HG03135 (cell line): Measurements from ENCODE around the gene TBCA.
"Not testable (repeated sequence)": the region's sequence is repeated elsewhere in the genome, so short reads cannot be mapped to it uniquely, and the experiment has no call there.

Experiments
- ATAC-seq: cut with Tn5 transposase; IDR thresholded peaks from one replicate; pipeline ENCODE4 v1.9.1; 2021; ENCODE audit warnings: mild to moderate bottlenecking, moderate library complexity; ENCODE audit not compliant: unreplicated experiment

TBCA gene

DNA sequence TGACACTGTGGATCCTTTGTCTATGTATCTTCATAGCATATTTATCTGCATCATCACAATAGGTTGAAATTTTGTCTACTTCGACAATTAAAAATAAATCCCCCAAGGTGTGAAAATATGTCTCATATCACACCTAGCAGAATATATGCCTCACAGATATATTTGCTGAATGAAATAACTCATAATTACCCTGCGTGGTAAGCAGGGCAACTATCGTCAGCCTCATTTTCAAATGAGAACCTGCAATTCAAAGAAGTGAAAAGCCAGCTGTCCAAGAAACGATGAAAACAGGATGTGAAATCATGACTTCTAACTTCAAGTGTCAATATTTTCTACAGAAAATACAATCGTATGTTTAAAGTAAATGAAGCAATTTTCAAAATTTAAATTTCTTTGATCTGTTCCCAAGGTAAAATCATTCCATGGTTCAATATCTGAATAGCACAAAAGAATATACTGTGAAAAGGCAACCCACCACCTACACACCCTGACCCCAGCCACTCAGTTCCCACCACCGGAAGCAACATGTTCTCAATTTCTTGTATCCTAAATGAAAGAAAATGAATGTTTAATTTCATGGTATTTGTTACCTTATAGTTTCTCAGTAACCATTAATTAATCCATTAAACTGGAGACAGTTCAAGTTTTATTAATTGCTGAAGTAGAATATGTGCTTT is 57.1 kb downstream of the TBCA start:
- ATAC-seq = peak; percentile 67

DNA sequence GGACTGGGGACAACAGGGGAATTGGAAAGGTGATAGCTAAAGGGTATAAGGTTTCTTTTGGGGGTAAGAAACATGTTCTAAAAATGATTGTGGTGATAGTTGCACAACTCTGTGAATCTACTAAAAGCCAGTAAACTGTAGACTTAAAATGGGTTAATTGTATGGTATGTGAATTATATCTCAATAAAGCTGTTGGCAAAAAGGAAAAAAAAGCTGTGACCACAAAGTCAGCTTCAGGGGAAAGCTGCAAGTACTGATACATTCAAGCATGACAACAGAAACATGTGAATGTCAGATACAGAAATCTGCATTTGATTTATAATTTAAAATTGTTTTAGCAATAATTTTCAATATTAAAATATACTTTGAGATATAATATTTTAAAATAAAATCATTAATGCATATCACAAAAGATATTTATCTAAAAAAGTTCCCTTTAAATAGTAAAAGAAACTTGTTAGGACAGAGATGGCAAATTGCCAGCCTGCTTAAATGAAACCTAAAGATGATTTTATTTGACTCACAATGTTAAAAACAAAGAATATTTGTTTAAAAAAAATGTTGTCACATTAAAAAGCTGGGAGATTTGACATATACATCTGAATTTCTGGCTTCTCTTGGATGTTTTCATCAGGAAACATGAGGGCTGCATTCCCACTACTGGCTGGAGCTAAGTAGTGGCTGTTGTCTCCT is 66.0 kb downstream of the TBCA start:
- ATAC-seq = no peak

DNA sequence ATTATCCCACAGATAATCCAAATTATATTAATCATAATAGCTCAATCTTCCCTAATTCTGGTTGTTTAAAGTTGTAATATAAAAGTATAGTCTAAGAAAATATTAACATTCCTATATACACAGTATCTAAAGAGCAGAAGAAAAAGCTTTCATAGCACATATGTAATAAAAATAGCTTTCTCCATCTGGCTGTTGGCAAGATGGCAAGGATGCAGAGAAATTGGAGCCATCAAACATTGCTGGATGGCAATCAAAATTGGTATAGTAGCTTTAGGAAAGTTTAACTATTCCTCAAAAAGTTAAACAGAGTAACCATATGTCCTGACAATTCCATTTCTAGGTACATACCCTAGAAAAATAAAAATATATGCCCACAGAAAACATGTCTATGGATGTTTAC is 66.8 kb downstream of the TBCA start:
- no peak for ATAC-seq

DNA sequence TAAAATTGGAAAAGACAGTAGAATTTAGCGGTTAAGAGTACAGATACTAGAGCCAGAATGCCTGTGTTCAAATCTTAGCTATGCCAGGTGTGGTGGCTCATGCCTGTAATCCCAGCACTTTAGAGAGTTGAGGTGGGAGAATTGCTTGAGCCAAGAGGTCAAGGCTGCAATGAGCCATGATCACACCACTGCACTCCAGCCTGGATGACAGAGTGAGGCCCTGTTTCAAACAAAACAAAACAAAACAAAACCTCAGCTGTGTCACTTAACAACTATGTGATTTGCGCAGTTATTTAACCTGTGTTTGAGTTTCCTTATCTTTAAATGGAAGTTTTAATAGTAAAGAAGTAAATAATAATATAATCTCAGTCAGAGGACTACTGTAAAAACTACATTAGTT is 68.3 kb downstream of the TBCA start:
- ATAC-seq = no peak

DNA sequence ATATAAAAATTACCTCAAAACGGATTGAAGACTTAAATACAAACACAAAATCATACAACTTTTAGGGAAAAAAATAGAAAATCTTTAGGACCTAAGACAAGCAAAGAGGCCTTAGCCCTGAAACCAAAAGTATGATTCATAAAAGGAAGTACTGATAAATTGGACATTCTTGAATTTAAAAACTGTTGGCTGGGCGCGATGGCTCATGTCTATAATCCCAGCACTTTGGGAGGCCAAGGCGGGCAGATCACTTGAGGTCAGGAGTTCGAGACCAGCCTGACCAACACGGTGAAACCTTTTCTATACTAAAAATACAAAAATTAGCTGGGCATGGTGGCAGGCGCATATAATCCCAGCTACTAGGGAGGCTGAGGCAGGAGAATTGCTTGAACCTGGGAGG is 76.6 kb downstream of the TBCA start:
- ATAC-seq = not testable (repeated sequence)

DNA sequence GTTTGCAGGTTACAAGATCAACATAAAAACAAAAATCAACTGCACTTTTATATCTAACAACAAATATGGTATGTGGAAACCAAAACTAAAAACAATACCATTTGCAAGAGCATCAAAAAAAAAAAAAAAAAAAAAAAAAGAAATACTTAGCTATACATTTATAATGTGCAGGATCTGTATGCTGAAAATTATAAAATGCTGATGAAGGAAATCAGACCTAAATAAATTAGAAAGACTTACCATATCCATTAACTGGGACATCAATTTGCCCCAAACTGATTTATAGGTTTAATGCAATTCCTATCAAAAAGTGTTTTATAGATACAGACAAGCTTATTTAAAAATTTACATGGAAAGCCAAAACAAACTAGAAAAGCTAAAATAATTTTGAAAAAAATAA is 77.2 kb downstream of the TBCA start:
- ATAC-seq = no peak

DNA sequence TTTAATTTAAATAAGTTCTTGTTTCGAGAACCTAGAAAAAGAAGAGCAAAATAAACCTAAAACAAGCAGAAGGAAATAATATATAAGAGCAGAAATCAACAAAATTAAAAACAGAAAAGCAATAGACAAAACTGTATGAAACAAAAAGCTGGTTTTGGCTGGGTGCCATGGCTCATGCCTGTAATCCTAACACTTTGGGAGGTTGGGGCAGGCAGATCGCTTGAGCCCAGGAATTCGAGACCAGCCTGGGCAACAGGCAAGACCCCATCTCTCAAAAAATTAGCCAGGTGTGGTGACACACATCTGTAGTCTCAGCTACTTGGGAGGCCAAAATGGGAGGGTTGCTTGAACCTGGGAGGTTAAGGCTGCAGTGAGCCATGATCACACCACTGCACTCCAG is 78.4 kb downstream of the TBCA start:
- no peak for ATAC-seq

DNA sequence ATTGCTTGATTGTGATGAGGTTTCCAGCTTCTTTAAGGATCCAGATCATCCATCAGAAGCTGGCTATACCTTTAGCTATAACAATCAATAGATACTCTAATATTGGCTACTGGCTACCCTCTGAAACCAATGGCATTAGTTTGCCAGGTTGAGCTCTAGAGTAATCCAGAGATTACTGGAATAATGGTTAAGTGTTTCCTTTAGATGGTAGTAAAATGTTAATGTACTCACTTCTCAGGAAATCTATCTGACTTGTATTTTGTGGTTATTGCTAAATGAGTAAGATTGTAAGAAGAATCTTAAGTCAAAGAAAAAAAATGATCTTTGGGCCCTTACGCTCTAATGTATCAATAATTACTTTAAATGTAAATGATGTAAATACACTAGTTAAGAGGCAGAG is 80.0 kb downstream of the TBCA start:
- no peak for ATAC-seq

DNA sequence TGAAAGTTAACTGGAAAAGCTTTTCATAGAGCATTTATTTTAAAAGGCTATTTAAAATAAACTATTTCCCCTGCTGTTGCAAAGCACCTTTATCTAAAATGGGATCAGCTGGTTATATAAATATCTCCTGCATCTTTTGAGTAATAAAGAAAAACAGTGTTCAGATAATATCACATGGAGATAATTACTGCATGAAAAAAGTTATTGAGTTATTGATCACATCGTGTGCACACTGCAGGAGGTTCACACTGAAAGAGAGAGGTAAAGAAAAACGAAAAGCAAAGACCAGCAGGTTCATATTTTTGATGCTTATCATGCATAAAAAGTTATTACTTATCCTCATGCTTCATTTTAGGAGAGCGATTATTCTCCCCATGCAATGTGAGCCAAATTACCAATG is 82.2 kb downstream of the TBCA start:
- no peak for ATAC-seq

DNA sequence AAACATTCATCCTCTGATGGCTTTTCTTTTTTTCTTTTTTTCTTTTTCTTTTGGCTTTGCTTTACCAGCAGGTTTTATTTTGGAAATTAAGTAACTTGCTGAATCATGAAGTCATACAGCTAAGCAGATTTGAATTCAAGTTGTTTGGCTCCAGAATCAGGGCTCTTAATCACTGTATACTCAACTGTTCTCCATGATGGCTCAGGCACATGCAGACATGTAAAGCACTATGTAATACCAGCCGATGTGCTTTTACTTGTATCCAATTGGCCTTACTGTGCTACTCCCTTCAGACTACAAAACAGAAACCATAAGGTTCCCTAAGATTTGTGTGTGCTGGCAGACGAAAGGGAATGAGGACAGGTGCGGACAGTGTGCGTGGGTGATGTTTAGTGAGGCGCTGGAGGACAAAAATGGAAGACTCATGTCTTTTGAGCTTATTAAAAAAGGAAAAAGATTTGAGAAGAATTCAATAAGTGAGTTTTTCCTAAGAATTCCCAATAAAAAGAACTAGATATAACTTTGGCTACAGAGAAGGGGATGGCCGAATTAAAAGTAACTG is 92.9 kb downstream of the TBCA start:
- no peak for ATAC-seq

DNA sequence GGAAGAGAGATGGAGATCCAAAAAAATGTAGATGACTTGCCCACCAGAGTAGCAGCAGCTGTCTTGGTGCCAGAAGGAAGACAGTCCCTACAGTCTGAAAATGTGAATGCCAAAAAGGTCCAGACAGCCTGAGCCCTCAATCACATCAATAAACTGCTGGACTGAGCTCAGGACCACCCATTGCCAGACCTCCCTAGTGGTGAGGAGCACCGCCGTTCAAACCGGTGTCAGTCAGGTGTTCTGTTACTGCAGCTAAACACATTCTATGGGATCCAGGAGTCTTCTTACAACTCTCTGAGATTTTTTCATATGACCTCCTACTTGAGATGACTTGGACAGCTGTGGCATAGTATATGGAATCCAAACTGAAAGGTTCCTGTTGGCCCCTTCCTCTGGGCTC is 105.6 kb downstream of the TBCA start:
- ATAC-seq = no peak

DNA sequence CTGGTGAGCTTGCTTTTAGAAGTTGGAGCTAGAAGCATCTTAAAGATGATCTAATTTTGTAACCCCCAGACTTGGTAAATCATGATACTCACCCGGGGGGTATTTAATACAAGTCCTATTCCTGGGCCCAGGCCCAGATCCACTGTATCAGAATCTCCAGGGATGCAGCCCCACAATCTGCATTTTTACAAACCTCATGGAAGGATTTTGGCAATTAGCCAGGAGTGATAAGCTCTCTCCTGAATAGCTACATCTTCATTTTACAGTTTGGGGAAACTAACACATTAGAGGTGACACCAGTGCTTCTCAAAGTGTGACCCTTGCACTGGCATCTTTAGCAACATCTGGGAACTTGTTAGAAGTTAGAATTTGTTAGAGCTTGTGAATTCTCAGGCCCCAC is 106.5 kb downstream of the TBCA start:
- no peak for ATAC-seq

DNA sequence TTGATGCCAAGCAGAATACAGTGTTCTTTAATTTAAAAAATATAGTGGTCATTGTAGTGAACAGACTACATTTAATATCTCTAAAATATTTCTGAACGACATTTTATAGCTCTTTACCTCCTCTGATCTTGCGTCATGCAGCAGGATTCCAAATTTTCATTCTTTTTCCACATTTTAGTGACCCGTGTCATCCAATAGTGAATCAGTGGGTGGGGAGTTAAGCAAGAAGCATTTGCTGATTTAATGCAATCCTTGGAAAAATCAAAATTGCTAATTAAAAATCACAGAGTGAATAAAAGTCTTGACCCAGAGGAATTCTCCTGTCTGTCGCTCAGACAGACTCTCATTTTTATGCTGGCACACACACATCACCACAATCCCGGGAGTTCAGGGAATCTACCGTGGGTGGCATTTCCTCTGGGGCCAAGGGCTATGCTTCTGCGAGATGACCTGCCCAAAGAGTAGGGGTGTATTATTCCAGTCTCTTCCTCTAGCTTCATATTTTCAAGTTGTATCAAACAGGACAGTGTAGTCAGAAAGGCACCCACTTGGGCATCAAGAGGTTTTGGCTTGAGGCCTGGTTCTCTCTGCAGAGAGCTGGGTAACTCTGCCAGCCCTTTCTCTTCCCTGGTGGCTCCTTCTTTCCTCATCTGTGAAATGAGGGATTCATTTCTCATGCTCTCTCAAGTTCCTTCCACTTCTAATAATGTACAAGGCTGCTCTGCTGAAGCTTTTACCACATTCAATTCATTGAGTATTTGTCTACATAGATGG is 112.9 kb downstream of the TBCA start:
- no peak for ATAC-seq

DNA sequence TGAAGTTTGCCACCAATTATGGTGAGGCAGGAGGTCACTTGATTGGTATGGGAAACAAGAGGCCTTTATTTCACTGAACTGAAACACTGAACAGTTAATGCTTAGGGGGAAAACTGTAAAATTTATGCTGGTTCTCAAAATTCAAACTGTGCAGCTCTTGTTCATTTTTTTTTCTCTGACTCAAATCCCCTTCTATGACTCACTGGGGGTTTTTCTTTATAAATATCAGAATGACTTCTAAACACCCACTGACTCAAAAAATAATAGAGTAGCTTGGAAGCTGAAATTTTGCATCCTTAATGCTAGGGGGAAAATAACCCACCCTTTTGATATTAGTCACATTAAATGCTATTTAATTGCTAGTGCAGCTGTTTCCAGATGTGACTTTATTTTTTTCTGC is 113.5 kb downstream of the TBCA start:
- ATAC-seq = no peak

DNA sequence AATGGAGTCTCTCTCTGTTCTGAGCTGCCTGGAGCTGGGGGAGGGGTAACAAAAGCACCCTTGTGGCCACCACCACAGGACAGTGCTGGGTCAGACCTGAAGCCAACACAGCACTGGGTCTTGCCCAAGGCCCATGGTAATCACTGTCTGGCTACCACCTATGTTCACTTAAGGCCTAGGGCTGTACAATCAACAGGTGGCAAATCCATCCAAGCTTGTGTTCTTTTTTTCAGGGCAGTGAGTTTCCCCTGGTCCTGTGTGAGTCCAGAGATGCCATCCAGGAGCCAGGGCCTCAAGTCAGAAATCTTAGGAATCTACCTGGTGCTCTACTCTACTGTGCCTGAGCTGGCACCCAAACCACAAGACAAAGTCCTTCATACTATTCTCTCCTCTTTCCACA is 117.5 kb downstream of the TBCA start:
- ATAC-seq = no peak

DNA sequence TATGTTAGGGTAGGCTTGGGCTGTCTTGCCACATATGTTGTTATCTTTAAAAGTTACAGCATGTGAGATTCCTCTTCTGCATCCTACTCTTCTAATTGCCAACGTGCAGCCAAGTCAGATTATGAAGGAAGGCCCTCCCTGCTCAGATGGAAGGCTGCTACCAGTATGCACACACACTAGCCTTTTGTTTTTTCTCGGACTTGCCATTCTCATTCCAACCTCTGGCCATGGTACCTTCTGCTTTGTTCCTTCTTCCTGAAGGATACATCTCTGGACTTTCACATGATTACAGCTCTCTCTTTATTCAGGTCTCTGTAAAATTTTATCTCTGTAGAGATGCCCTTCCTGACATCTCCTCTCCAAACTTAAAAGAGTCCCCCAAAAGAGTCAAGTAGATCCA is 124.8 kb downstream of the TBCA start:
- ATAC-seq = no peak

DNA sequence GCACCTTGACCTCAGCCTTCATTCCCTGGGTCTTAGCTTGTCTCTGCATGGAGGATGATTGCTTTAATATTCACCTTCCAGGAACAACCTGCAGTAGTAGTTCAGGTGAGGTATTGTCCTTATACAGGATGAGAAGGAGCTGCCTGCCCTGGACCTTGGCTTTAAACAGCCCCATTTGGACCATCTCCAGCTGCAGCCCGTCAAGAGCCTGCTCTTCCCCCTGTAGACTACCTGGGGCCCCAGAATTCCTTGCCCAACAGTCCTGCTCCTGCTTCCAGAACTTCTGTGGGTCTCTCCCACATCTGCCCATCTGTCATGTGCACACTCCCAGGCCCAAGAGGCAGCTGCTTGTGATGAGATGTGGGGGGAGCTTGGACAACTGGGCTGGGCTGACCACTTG is 125.5 kb downstream of the TBCA start:
- no peak for ATAC-seq

DNA sequence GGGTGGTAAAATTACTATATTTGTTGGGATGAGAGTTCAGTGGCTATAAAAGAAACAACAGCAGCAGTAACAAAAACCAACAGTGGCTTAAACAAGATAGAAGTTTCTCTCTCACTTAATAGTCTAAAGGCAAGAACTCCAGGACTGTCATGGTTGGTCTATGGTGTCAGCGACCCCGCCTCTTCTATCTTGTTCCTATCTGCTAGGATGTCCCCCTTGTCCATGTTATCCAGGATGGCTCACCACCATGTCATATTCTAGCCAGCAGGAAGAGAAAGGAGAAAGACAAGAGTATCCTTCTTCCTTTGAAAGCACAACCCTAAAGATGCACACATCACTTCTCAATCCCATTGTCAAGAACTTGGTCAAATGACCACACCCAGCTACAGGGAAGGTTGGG is 126.4 kb downstream of the TBCA start:
- ATAC-seq = no peak

DNA sequence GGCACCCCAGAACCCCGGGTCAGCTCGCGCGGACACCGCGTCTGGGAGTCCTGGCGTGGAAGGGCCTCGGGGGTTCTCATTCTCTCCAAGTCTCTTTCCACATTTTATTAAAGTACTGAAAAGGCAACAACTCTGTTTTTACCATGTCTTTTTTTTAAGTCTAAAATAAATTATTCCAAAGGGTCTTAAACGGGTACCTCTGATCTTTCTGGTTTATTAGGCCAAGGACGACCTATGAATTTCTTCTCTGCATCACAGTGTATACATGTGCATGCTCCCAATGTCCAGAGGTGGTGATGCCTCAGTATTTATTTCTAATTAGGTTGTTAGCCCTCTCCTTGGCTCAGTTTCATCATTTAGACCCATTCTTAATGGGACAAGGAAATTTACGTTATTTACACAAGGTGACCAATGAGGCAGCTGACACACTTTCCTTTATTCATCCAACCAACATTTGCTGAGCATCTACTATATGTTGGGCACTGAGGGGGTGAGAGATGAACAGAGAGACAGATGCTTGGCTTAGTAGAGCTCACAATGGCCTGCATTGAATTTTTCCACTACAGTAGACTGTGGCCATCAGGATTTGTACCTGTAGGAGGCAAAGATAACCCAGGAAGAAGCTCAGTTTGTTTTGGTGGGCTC is 130.0 kb downstream of the TBCA start:
- ATAC-seq = no peak

DNA sequence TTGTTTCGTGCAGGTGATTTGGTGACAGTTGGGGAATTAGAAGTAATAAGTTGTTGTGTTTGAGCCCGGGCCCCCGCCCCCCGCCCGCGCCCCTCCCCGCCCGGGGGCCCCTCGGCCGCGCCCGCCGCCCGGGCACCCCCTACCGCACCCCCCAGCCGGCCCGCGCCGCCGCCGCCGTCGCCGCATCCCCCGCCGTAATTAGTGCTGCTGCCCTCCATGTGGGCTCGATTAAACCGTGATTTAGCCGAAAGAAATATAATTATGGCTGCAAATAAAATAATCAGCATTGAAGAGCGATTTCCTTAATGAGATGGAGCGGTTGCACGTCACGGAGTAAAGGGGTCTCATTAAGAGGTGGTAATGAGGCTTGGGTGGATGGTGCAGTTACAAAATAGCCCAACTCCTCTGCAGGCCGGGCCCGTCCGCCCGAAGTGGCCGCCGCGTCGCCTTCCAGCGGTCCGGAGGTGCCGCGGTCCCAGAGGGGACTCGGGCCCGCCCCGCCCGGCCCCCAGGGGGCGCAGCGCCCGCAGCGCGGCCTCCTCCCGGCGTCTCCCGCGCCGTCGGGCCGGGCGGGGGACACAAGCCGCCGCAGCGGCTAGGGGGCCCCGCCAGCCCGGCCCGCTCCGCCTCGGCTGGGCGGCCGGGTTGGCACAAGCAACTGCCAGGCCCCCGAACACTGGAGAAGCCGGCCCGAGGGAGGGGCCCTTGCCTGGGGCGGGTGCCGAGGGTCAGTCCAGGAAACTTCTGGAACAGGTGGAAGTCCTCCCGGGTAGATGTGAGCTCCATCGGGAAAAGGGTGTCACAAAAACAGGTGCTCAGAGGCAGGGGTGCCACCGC is 130.8 kb downstream of the TBCA start:
- no peak for ATAC-seq
